Epithelial cell of esophagus (primary cell): ENCODE data around the gene GSG1L2.

Experiments
- DNase-seq: peaks from one replicate; pipeline ENCODE4 v3.0.0; 2010; ENCODE audit warnings: low read depth
- H3K4me3 ChIP-seq: 2 replicates; pipeline ENCODE4 v1.5.1; 2011; ENCODE audit warnings: mild to moderate bottlenecking, low read length, control low read depth
- TF ChIP-seq, protein P1 (sequence below): IDR thresholded peaks from 2 replicates; pipeline ENCODE4 v1.5.1; 2011; ENCODE audit warnings: low read depth, mild to moderate bottlenecking, low read length, control low read depth, inconsistent platforms; ENCODE audit not compliant: insufficient read depth; ENCODE audit errors: missing control alignments

The GSG1L2 gene

DNA sequence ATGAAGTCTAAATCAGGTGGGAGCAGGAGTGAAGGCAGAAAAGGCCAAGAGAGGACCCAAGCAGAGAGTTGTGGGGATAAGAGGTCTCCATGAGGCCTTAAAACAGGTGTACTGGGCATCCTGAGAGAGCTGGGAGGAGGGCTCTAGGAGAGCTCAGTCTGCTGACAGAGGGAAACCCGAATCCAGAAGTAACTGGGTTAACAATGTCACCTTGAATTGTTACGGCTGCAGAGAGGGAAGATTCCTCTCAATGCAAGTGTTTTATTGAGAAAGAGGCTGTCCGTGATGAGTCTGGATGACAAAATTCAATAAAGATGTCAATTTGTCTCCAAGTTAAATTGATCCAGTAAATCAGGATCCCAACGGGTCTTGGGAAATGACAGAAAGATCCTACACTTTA is 38.8 kb downstream of the GSG1L2 start:
- H3K4me3 ChIP-seq = no peak overlapping the region
- DNase-seq = no peak
- TF ChIP-seq, protein P1, sequence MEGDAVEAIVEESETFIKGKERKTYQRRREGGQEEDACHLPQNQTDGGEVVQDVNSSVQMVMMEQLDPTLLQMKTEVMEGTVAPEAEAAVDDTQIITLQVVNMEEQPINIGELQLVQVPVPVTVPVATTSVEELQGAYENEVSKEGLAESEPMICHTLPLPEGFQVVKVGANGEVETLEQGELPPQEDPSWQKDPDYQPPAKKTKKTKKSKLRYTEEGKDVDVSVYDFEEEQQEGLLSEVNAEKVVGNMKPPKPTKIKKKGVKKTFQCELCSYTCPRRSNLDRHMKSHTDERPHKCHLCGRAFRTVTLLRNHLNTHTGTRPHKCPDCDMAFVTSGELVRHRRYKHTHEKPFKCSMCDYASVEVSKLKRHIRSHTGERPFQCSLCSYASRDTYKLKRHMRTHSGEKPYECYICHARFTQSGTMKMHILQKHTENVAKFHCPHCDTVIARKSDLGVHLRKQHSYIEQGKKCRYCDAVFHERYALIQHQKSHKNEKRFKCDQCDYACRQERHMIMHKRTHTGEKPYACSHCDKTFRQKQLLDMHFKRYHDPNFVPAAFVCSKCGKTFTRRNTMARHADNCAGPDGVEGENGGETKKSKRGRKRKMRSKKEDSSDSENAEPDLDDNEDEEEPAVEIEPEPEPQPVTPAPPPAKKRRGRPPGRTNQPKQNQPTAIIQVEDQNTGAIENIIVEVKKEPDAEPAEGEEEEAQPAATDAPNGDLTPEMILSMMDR = no peak

DNA sequence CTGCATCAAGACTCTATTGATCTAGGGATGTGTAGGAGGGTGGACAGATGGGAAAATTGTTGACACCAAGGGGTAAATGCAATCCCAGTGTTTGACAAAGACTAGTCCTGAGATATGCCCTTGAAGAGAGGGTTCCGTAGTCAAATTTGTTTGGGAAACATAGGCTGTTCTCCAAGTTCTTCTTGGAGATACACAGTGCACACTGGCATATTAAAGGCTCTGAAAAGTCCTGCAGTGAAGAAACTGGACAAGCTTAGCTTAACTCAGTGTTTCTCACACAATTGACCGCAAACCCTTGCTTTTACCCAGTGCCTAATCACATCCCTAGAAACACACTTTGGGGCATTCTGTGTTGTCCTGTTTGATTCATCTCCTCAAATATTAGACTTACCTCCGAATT is 41.3 kb downstream of the GSG1L2 start:
- H3K4me3 ChIP-seq = no peak overlapping the region
- TF ChIP-seq, protein P1 = no peak
- DNase-seq = no peak

DNA sequence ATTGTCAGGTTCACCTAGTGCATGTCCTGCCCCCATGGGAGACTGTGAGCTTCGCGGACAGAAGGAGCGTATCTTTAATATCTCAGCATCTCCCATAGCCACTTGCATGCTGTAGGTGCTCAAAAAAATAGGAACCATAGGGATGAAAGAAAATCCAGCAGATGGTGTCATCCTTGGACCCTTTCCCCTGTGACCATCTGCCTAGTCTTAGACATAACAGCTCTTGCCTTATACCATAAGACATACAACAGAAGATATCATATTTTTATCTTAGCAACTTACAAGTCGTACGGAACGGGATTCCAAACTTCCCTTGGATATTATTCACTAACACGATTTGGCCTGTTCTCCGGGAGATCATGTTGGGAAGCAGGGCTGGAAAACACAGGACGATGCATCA is 45.0 kb downstream of the GSG1L2 start:
- TF ChIP-seq, protein P1 = no peak
- no peak for DNase-seq

DNA sequence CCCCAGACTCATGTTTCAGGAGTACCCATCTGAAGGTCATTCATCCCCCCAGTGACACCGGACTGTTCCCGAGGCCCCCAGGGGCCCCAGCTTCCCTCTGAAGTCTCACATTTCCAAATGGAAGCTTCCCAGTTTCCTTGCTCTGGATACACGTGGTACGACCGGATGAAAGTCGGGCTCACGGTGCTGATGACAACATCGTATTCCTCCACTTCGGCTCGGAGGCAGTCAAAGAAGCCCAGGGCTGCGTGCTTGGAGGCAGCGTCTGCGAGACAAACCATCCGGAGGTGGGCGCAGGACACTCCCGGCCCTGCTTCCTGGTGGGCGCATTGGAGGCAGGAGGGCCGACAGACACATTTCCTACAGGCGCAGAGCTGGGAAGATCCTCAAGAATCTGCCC is 49.2 kb downstream of the GSG1L2 start:
- H3K4me3 ChIP-seq = no peak overlapping the region
- TF ChIP-seq, protein P1 = no peak
- DNase-seq = no peak

More for the DNA sequence above, 45.0 kb downstream of the GSG1L2 start:
- H3K4me3 ChIP-seq = no peak overlapping the region

DNA sequence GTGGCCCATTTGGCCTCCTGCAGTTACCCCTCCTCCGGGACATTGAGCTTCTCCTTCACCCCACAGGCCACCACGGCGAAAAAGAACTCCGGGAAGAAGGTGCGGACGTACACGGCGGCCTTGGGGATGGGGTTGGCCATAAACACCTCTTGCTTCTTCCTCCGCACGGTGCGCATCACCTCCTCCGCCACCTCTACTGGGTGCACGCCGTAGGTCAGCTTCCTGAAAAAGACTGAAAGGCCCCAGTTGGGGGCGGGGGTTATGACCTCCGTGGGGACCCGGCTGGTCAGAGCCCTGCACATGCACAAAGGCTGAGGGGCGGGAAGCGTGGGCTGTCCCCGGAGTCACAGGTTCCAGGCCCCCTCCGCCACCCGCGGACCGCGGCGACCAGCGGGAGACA is 50.4 kb downstream of the GSG1L2 start:
- TF ChIP-seq, protein P1 = no peak
- H3K4me3 ChIP-seq = no peak overlapping the region
- DNase-seq = no peak

DNA sequence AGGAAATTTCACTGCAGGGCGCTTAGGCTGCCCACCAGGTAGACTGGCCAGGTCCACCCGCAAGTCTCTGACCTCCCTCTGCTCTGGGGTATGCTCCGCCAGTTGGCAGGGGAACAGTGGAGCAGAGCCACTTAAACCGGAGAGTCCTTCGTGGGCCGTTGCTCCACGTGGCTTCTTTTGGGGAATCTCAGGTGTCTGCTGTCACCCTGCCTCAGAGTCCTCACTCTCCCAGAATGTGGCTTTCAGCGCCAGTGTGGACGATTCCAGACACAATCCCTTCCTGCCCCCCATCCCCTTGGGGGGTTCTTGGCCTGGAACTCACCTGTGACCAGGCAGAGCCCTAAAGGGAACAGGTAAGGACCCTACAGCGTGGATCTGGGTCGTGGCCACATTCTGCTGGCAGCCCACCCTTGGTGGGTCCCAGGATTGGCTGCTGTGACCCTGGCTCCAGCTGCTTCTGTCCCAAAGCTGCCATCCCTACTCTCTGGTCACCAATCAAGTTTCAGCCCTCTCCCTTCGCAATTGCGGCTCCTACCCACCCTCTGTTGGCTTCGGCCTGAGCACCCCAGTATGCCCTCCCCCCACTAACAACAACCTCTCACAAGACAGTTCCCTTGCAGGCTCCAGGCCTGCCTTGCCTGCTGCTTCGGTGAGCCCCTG is 52.7 kb downstream of the GSG1L2 start:
- no peak overlapping the region for H3K4me3 ChIP-seq
- TF ChIP-seq, protein P1 = no peak
- no peak for DNase-seq

DNA sequence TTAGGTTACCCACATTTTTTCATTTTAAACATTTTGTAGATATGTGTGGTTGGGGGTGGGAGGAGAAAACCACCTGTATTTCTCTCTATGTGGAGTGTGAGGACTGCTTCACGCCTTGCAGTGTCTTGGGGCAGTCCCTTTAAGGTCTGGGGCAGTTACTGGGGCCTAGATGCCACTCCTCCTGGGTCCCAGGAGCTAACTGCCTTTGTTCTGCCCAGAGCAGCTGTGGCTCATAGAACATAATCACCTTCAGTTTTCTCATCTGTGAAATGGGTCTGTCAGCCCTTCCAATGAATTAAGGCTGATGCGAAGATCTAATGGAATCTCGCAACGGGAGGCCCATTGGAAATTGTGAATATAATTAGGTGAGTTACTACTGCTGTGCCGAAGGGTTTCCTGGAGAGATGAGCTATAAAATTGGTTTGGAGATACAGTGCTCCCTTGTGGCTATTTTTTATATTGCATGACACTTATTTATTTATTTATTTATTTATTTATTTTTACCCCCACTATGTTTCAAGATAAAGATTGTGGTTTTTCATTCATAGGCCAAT is 53.4 kb downstream of the GSG1L2 start:
- TF ChIP-seq, protein P1 = peak; percentile 45
- no peak overlapping the region for H3K4me3 ChIP-seq
- DNase-seq = peak; percentile 41
